ENCODE results near the gene GLRX2.

- TF ChIP-seq POLR2A (IDR thresholded peaks at IDR 0.05), result no peak
- no peak for TF ChIP-seq CTCF (IDR thresholded peaks at IDR 0.05)
Observed at GRCh38 chr1:193086342-193086741, 18.9 kb downstream of the GLRX2 start.

Measured in uterus (tissue), 2 donors.